Activated CD8-positive, alpha-beta memory T cell treated with anti-CD3 and anti-CD28 coated beads for 36 hours (primary cell): ENCODE measurements around the gene SDCCAG8. TPM values are rescaled to one million over a fixed set of nuclear protein-coding genes. Genes with fewer than 3 reads are reported as not detected.
"Not testable (repeated sequence)": the region's sequence is repeated elsewhere in the genome, so short reads cannot be mapped to it uniquely, and the experiment has no call there.

Source experiments
- CTCF ChIA-PET: fragments of 350-600 bp; sonication (Branson Sonifier 250); formaldehyde crosslinking; loops from one replicate; lab custom pipeline; 2021; ENCODE audit warnings: antibody characterized with exemption; lab: Charles Lee
- POLR2A ChIA-PET: fragments of 350-600 bp; sonication (Branson Sonifier 250); formaldehyde crosslinking; loops from one replicate; lab custom pipeline; 2021; ENCODE audit warnings: antibody characterized with exemption; lab: Charles Lee
- total RNA-seq, 2 experiments: library from RNA; stranded (reverse); gene quantifications; one replicate each; pipeline ENCODE4 v1.2.3, GENCODE V29; 2021

The SDCCAG8 gene
- 10 to 100 TPM; 18.6 to 19.4 TPM for total RNA-seq

DNA sequence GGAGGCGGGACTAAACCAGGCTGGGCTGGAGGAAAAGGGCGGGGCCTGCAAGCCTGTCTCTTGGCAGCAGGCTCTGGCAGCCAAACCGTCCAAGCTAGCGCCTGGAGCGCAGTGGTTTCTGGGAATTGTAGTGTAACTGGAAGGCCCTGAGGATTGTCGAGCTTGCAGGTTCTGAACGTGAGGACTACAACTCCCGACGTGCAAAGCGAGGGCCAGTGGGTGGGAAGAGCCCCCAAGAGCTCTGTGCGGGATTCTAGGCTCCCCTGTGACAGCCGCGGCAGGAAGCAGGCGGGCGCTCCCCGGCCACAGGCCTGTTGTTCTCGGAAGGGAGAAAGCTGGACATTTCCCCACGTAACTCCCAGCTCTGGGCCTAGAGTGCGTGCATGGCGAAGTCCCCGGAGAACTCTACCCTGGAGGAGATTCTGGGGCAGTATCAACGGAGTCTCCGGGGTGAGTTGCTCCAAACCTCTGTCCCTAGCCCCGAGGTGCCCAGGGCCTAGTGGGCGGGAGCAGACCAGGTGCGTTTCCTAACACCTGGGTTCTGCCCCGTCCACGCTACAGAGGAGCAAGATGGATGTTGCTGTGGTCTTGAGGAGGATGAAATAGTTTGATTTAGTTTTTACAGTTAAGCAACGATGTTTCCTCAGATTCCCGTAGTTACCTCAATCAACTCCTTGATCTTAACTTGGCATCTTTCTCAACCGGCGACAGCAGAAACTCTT, at the start of gene SDCCAG8:
Gene SDCCAG8 (plus strand): TSS at position 251 of the 722 bp plus-strand sequence. CDS start 133 bp downstream, at position 384.
- ChIA-PET POLR2A (interaction anchor here (0.9 to 1.2 kb wide), 2 partner anchors 792 to 1065 kb away, joined by 3 to 5 read pairs; no protein-coding TSS in a partner anchor), CTCF (interaction anchor here (1.4 kb wide), 1 partner anchor 1736 kb away, joined by 3 read pairs; the partner anchor contains the start of gene FH)

DNA sequence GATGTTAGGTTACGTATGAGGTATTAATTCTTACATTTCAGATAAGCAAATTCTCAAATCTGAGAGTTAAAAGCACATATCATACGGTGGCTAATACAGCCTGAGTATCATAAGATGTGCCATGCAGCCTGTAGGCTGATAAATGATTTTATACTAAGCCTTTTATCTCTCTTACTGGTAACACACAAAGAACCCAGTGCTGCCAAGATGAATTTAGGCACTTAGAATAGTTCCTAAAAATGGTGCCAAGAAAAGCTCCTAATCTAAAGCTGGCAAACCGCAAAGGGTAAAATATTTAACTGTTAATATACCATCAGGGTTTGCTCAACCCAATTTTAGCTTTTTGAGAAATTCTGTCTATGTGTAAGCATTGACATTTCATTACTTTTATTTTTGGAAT, 43.9 kb upstream of the SDCCAG8 start:
- CTCF ChIA-PET, POLR2A ChIA-PET: not testable (repeated sequence)

DNA sequence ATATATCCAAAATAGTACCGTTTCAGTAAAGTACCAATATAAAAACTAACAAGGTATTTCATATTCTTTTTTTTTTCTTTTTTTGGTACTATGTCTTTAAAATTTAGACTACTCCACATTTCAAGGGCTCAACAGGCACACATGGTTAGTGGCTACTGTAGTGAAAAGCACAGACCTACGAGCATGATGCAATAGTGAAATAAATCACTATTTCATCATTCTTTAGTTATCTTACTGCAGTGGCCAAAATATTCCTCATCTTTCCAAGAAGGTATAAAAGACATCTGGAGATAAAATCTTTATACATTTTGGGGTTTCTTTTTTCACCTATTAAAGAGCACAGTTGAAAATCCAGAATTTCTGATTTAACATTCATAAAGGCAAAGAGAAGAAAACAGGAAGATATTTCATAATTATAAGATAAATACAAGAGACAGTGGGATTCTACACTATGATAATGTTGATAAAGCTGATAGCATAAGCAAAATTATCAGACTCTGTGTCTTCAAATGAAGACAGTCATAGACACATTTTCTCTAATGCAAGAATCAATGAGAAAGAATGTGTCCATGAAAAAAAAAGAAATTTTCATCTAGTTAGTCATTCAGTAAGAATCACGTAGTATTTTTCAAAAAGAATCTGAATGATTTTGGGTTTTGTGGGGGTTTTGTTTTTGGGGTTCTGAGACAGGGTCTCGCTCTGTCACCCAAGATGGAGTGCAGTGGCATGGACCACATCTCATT, 42.6 kb upstream of the SDCCAG8 start:
- ChIA-PET POLR2A (no interaction called here), CTCF (no interaction called here)

DNA sequence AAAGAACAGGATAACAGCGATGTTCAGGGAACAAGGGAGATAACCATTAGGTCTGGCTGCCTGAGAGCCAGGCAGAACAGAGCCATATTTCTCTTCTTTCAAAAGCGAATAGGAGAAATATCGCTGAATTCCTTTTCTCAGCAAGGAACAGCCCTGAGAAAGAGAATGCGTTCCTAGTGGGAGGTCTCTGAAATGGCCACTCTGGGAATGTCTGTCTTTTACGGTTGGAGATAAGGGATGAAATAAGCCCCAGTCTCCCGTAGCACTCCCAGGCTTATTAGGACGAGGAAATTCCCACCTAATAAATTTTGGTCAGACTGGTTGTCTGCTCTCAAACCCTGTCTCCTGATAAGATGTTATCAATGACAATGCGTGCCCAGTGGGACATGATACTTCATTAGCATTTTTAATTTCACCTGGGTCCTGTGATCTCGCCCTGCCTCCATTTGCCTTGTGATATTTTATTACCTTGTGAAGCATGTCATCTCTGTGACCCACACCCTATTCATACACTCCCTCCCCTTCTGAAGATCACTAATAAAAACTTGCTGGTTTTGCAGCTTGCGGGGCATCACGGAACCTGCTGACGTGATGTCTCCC, 40.5 kb upstream of the SDCCAG8 start:
- CTCF ChIA-PET, POLR2A ChIA-PET: not testable (repeated sequence)

DNA sequence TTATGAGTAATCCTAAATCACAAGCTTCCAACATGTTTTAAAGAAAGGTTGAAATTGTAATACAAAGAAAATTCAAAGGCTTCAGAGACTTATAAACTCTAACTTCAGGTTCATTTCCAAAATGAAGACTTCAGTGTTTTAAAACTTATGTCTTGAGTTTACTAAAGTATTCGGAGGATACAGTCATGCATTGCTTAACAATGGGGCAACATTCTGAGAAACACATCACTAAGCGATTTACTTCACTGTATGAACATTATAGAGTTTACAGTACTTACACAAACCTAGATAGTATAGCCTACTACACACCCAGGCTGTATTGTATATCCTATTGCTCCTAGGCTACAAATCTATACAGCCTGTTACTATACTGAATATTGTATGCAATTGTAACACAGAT, 39.1 kb upstream of the SDCCAG8 start:
- POLR2A ChIA-PET: no interaction called here
- CTCF ChIA-PET: no interaction called here

DNA sequence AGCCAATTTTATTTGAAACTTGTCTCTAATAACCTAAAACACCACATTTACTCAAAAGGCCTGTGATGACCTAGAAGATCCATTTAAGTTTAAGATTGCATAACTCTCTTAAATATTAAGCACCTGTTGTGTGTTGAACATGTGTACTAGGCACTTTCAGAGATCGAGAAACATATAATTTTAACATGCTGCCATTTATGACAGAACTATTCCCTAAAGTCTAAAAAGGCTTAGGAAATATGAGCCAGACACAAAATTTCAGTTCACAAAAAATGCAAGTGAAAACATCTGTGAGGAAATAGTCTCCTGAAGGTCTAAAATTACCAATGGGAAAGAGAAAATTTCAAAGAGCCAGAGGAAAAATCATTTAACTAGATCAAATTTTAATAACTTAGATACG, 38.5 kb upstream of the SDCCAG8 start:
- POLR2A ChIA-PET: no interaction called here
- CTCF ChIA-PET: no interaction called here

DNA sequence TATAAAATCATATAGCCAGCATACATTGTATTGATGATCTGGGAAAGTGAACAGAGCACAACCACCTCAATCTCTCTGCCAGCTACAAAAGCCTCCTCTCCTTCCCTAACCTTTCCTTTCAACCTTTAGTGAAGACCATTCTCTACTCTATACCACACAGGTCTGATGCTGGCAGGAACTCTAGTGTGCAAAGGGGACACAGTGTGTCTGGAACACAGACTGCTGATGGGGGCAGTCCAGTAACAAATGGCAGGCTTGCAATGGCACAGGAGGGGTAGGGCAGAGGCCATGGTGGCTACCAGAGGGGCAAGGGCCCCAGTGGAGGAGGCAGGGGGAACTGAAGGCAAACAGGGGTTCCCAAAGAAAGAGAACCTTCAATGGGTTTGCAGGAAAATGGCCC, 37.8 kb upstream of the SDCCAG8 start:
- ChIA-PET POLR2A (no interaction called here), CTCF (no interaction called here)

DNA sequence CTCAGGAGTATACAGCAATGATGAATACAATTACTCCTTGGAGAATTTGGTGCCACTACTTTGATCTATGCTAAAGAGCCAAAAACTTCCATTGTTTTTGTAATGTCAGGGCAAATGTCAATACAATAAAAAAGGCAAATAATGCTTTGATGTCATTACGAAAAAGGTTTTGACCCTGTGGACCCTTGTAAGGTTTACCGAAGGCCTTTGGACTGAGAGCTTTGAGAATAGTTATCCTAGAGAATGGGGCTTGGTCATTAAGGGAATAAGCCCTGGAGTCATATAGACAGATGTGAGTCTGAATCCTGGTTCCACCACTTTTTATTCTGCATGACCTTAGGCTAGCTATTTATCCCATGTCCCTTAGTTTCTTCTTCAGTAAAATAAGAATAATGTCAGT, 28.2 kb upstream of the SDCCAG8 start:
- POLR2A ChIA-PET: no interaction called here
- CTCF ChIA-PET: no interaction called here

DNA sequence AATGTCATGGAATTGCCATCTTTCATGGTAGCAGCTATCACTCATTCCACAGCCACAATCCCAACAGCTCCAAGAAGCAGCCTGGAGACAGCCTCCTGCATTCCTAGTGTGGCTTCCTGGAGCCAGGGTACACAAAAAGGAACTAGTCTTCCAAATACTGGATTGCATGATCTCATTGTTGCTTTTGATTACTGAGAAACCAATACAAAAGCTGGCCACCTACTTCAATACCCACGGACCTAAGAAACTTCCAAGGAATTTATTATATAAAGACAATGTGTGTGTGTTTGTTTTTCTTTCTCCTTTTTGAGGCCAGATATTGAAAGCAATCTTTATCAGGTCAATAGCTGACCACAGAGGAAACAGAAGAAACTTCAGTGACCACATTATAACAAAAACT, 26.3 kb upstream of the SDCCAG8 start:
- POLR2A ChIA-PET: no interaction called here

DNA sequence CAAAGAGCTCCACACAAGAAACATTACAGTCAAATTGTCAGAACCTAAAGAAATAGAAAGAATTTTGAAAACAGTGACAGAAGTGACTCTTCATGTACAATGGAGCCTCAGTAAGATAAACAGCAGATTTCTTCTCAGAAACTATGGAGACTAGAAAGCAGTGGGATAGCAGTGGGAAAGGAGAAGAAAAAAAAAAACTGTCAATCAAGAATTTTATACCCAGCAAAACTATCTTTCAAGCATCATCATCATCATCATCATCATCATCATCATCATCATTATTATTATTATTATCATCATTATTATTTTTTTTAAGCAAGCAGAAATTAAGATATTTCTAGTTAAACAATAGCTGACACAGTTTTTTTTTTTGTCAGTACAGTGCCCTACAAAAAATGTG, 24.9 kb upstream of the SDCCAG8 start:
- POLR2A ChIA-PET: no interaction called here

More for the DNA sequence above, 26.3 kb upstream of the SDCCAG8 start:
- CTCF ChIA-PET: no interaction called here

DNA sequence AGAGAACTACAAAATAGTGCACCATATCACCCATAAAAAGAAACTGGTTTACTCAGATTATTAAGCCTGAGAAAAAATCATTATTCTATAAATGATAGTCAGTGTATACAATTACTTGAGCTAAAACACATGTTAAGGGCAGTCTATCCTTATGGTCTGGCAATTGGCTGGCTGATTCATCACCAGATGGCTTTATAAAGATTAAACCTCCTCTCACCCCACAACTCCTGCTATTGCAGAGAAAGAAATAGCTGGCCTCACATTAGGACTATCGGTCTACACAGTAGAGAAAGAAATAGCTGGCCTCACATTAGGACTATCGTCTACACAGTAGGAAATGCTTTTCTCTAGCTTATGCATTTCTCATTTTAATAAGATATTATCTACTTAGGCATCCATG, 21.9 kb upstream of the SDCCAG8 start:
- ChIA-PET POLR2A (no interaction called here), CTCF (no interaction called here)

More for the DNA sequence above, 24.9 kb upstream of the SDCCAG8 start:
- CTCF ChIA-PET: no interaction called here

DNA sequence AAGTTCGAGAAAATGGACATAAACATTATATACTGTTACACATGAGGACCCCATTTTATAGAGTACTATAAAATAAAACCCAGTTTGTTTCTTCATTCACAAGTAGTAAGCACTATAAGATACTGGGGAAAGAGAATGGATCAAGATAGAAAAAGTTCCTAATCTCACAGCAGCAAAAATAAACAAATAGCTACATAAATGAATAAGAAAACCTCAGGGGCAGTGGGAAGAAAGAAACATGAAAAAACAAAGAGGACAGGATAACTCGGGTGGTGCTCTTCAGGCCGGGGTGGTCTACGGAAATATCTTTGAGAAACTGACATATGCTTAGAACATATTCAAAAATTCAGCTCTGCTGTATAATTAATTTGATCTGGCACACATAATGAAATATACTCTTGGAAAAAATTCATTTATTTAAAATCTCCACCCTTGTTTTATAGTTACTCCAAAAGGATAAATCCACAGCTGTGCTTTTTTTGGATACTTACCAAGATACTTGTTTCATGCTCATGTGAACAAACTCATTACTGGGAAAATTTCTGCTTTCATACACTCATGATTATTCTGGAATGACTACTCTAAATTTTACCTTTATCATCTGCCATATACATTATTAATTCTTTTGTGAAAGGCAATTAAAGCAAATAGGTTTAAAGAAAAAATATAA, 20.7 kb upstream of the SDCCAG8 start:
- POLR2A ChIA-PET: no interaction called here
- CTCF ChIA-PET: no interaction called here

DNA sequence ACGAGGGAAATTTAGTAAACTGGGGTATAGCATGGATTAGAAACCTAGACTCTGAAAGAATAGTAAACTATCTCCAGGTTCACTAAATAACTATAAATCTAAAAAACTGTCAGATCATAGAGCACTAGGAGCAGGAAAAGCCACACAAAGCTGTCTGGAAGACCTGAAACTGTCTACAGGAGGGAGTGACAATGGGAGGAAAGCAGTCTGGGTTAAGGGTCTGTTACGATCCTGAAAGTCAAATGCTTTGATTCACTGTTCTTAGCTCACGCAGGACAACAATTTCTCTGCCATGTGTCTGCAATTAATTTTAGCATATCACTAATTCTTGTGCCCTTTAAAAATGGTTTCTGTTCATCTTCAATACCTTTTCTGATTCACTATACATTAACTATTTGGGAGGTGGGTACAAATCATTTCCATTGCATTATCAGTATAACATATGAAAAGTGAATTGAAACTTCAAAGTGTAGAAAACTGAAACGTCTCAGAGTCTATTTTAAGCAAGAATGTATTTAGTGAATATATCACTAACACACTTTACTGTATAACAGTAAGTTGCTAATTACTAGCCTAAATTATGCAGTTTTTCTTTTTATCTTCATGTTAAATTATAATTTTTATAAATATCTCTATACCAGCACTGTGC, 19.1 kb upstream of the SDCCAG8 start:
- ChIA-PET CTCF (no interaction called here), POLR2A (no interaction called here)

DNA sequence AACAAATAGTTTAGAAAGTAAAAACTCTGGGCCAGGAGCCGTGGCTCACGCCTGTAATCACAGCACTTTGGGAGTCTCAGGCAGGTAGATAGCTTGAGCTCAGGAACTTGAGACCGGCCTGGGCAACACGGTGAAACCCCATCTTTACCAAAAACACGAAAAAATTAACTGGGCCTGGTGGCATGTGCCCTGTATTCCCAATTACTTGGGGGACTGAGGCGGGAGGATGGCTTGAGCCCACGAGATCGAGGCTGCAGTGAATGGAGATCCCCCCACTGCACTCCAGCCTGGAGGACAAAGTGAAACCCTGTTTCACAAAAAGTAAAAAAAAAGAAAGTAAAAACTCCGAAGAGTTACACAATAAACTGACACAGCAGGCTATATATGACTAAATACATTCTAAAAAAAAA, 11.4 kb upstream of the SDCCAG8 start:
- ChIA-PET POLR2A (no interaction called here), CTCF (no interaction called here)

DNA sequence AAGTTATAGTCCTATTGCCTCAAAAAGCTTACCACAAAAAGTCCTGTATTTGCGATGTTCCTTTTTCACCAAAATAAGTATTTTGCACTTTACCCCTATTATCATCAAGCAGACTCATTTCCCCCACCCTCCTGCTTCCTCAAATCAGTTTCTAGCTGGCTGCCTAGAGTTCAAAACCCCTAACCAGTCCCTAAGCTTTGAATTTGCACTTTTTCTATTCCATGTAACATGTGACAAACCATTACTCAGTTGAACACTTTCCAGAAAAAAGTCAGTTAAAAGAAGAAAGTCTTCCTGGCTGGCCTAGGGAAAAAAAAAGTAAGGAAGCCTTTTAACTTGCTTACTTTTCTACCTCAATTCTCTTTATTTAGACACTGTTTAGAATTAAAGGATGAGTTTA, 8.9 kb upstream of the SDCCAG8 start:
- ChIA-PET CTCF (no interaction called here), POLR2A (no interaction called here)

DNA sequence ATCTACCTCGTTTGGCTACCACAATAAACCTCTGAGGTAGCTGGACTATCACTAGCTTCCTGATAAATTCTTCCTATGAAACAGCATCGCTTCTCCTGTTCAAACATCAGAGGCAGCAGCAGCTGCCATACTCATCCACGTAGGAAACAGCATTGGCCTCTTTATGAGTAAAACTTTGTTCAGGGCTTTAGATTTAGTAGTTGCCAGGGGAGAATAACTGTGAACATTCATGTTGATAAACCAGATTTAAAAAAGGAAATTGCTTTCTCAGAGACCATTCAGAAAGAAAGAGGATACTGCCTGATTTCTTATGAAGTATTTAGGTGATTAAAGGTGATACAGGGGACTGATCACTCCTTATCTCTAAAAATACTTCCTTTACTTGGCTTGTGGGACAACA, 7.9 kb upstream of the SDCCAG8 start:
- ChIA-PET POLR2A (no interaction called here), CTCF (no interaction called here)

DNA sequence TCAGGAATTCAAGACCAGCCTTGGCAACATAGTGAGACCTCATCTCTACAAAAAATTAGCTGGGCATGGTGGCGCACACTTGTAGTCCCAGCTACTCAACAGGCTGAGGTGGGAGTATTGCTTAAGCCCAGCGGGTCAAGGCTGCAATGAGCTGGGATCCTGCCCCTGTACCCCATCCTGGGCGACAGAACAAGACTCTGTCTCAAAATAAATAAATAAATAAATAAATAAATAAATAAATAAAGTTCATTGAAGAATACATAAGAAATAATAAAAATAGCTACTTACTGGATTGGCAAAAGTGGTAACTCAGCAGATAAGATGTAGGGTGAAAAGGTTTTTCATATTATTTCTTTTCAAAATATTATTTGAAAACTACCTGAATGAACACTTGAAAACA, 6.6 kb upstream of the SDCCAG8 start:
- ChIA-PET CTCF (no interaction called here), POLR2A (no interaction called here)

DNA sequence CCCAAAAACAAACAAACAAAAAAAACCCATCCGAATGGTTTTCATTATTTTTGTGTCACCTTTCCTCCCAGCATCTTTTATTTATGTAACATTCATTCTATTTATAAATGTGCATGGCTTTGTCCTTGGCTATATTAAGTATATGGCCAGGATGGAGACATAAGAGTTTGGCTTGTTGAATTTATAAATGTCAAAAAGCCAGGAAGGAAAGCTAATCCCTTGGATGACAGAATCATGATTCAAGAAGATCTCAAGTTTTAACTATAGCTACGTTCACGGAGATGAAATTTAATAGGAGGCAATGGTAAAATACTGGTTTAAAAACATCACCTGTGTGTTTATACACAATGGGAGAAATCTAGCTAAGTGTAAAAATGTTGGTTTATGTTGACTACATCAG, 5.7 kb upstream of the SDCCAG8 start:
- POLR2A ChIA-PET: no interaction called here
- CTCF ChIA-PET: no interaction called here

DNA sequence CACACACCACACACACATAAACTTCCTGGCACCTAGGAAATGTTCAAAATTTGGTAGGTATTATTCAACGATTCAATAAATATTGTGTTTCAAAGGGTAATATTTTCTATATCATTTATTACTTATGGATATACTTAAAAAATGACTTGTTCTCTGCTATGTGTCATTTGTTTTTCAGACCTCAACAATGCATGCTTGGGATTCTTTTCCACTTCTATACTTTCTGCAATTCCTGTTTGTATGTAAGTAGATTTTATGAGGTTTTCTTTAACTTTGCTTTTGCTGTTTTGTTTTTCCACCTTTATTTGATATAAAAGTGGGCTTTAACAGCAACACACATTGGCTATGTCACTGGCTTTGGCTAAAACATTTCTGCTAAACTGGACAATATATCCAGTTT, 4.3 kb upstream of the SDCCAG8 start:
- POLR2A ChIA-PET: no interaction called here
- CTCF ChIA-PET: no interaction called here
